Common myeloid progenitor, CD34-positive (primary cell): Measurements from ENCODE around the gene CNOT2.
"Not testable (repeated sequence)": the region's sequence is repeated elsewhere in the genome, so short reads cannot be mapped to it uniquely, and the experiment has no call there.

ENCODE experiments used
- CTCF ChIA-PET: fragments of 350-600 bp; sonication (Branson Sonifier 250); formaldehyde crosslinking; loops from one replicate; lab custom pipeline; 2021; ENCODE audit warnings: antibody characterized with exemption; lab: Charles Lee
- POLR2A ChIA-PET: fragments of 350-600 bp; sonication (Branson Sonifier 250); formaldehyde crosslinking; loops from one replicate; lab custom pipeline; 2021; ENCODE audit warnings: antibody characterized with exemption; lab: Charles Lee
- DNase-seq, 3 donors: peaks; one replicate each; pipeline versions ENCODE4 v3.0.0 to v3.0.0-alpha.2; 2013
- H3K27ac ChIP-seq, 2 experiments: 1 replicate in 1 of 2; 2 replicates in 1 of 2; pipeline ENCODE4 v1.7.0; 2013; ENCODE audit warnings: inconsistent platforms in 2 of 2, low read length in 2 of 2, mild to moderate bottlenecking in 2 of 2, low read depth in 1 of 2, moderate library complexity in 1 of 2; ENCODE audit not compliant: severe bottlenecking in 2 of 2, insufficient read depth in 1 of 2, poor library complexity in 1 of 2
- H3K27me3 ChIP-seq, 5 experiments: replicated peaks in 2 of 5; 1 replicate in 3 of 5; 2 replicates in 2 of 5; pipeline versions ENCODE4 v1.6.1 to v1.7.0; 2013; ENCODE audit warnings: low read length in 4 of 5, mild to moderate bottlenecking in 2 of 5, moderate library complexity in 2 of 5, inconsistent platforms in 1 of 5; ENCODE audit not compliant: insufficient read depth in 5 of 5, control insufficient read depth in 4 of 5
- H3K36me3 ChIP-seq, 4 experiments: 1 replicate in 2 of 4; 2 replicates in 2 of 4; pipeline versions ENCODE4 v1.6.1 to v1.7.0; 2013; ENCODE audit warnings: low read length in 3 of 4, control low read depth in 1 of 4, mild to moderate bottlenecking in 1 of 4; ENCODE audit not compliant: control insufficient read depth in 4 of 4, insufficient read depth in 4 of 4
- H3K4me1 ChIP-seq, 4 experiments: 1 replicate in 3 of 4; 2 replicates in 1 of 4; pipeline versions ENCODE4 v1.6.1 to v1.7.1; 2013; ENCODE audit warnings: low read length in 3 of 4, mild to moderate bottlenecking in 3 of 4, control low read depth in 1 of 4, inconsistent platforms in 1 of 4, moderate library complexity in 1 of 4; ENCODE audit not compliant: control insufficient read depth in 4 of 4, insufficient read depth in 4 of 4; ENCODE audit errors: control extremely low read depth in 1 of 4
- H3K4me3 ChIP-seq, 7 experiments: 1 replicate in 4 of 7; 2 replicates in 3 of 7; pipeline versions ENCODE4 v1.5.1 to v1.7.0; 2013; ENCODE audit warnings: mild to moderate bottlenecking in 7 of 7, low read length in 6 of 7, moderate library complexity in 6 of 7, inconsistent platforms in 2 of 7, low read depth in 2 of 7, control low read depth in 1 of 7; ENCODE audit not compliant: insufficient read depth in 4 of 7, control insufficient read depth in 1 of 7; ENCODE audit errors: extremely low read depth in 1 of 7
- H3K9me3 ChIP-seq, 5 experiments: 1 replicate in 4 of 5; 2 replicates in 1 of 5; pipeline versions ENCODE4 v1.6.1 to v1.7.1; 2013; ENCODE audit warnings: low read length in 4 of 5, mild to moderate bottlenecking in 2 of 5, inconsistent platforms in 1 of 5, low read depth in 1 of 5, moderate library complexity in 1 of 5; ENCODE audit not compliant: control insufficient read depth in 4 of 5, insufficient read depth in 2 of 5; ENCODE audit errors: control extremely low read depth in 1 of 5
- WGBS: methylation state at CpG from one replicate; pipeline ENCODE4 v1.1.5; 2013; ENCODE audit not compliant: insufficient coverage; 5-methylcytosine and 5-hydroxymethylcytosine counted together

Gene CNOT2

DNA sequence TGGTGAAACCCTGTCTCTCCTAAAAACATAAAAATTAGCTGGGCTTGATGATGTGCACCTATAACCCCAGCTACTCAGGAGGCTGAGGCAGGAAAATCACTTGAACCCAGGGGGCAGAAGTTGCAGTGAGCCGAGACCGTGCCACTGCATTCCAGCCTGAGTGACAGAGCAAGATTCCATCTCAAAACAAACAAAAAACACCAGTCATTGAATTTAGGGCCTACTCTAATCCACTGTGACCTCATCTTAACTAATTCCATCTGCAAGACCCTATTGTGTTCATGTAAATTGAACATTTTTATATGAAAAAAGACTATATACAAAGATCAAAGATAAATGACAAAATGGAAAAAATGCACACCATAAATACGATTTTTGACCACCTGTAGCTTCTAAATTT, 140.7 kb downstream of the CNOT2 start:
- H3K27ac ChIP-seq: no peak overlapping the region

DNA sequence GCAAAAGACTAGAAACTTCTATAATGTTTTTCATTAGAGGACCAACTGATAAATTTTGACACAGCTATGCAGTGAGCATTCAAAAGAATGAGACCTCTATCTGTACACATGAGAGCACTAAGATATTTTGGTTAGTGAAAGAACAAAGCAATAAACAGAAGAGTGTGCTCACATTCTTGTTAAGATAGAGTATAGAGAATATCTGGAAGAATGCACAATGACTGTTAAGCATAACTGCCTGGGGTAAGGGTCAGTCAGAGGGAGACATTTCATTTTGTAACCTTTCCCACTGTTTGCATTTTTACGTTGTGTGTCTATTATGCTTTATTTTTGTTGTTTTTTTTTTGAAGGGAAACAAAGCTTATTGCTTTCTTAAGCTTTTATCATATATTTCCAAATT, 143.5 kb downstream of the CNOT2 start:
- H3K4me1 ChIP-seq: no peaks in the 10 kb centered on the region
- H3K36me3 ChIP-seq: no peaks in the 10 kb centered on the region
- WGBS: no CpG with 5 or more reads among the region's 1 CpG
- no peaks in the 10 kb centered on the region for H3K27me3 ChIP-seq
- H3K9me3 ChIP-seq: peaks cover 0 to 12% (median 3%) of the 10 kb centered on the region in 5 experiments
- CTCF ChIA-PET: no interaction called here
- no peak overlapping the region for H3K27ac ChIP-seq
- H3K4me3 ChIP-seq: no peak overlapping the region
- no peak for DNase-seq
- POLR2A ChIA-PET: no interaction called here

More for the DNA sequence above, 140.7 kb downstream of the CNOT2 start:
- no peak for DNase-seq
- Histone ChIP-seq H3K27me3 (no peaks in the 10 kb centered on the region), H3K4me1 (no peaks in the 10 kb centered on the region), H3K9me3 (peaks cover 0 to 18% (median 0%) of the 10 kb centered on the region in 5 experiments), H3K36me3 (no peaks in the 10 kb centered on the region), H3K4me3 (no peak overlapping the region)
- 100% methylated on average over 1 of the region's 3 CpGs for whole genome bisulfite sequencing
- POLR2A ChIA-PET: no interaction called here
- CTCF ChIA-PET: no interaction called here

- peaks cover 0 to 12% (median 3%) of the 10 kb centered on the region in 5 experiments for H3K9me3 ChIP-seq
- WGBS: 100% methylated on average over 1 of the region's 2 CpGs
- ChIA-PET POLR2A (no interaction called here), CTCF (no interaction called here)
- H3K4me3 ChIP-seq: no peak overlapping the region
- H3K27ac ChIP-seq: no peak overlapping the region
- H3K36me3 ChIP-seq: no peaks in the 10 kb centered on the region
- H3K4me1 ChIP-seq: no peaks in the 10 kb centered on the region
- no peak for DNase-seq
- no peaks in the 10 kb centered on the region for H3K27me3 ChIP-seq
Measured at GRCh38 chr12:70389678-70390077, 146.4 kb downstream of the CNOT2 start.

GRCh38 chr12:70392631-70393030, 149.4 kb downstream of the CNOT2 start:
- DNase-seq, CTCF ChIA-PET, H3K4me3 ChIP-seq, H3K27ac ChIP-seq, H3K4me1 ChIP-seq, POLR2A ChIA-PET, H3K36me3 ChIP-seq, H3K27me3 ChIP-seq: not testable (repeated sequence)
- H3K9me3 ChIP-seq: peaks cover 0 to 12% (median 5%) of the 10 kb centered on the region in 5 experiments
- 100% methylated on average over 1 of the region's 1 CpG for WGBS

GRCh38 chr12:70393787-70394499, 150.7 kb downstream of the CNOT2 start:
- no peak for DNase-seq
- Histone ChIP-seq H3K27me3 (no peaks in the 10 kb centered on the region), H3K4me1 (no peaks in the 10 kb centered on the region), H3K36me3 (no peaks in the 10 kb centered on the region), H3K4me3 (no peak overlapping the region), H3K27ac (no peak overlapping the region), H3K9me3 (peaks cover 0 to 10% (median 5%) of the 10 kb centered on the region in 5 experiments)
- ChIA-PET CTCF (interaction anchor here (0.6 to 1.2 kb wide), 2 partner anchors 9 to 18 kb away, joined by 3 to 4 read pairs; no protein-coding TSS in a partner anchor), POLR2A (no interaction called here)
- 100% methylated on average over 1 of the region's 2 CpGs for WGBS

DNA sequence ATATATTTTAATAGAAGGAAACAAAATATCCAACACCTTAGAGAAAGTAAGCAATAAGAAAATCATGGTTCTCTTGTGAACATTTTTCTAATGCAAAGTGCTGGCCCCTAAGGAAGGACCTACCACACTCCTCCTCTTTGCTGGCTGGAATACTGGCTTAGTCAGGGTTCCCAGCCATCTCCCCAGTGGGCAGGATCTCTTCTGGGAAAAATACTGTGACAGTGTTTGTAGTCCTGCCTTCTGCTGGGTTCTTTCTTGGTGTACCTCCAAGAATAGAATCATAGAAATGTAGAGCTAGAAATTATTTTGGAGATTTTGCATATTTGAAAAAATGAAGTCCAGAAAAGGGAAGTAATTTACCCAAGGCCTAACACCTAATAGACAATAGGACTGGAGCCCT, 154.8 kb downstream of the CNOT2 start:
- H3K9me3 ChIP-seq: peaks cover 0 to 4% (median 0%) of the 10 kb centered on the region in 5 experiments
- DNase-seq: no peak
- peaks cover 0 to 10% (median 5%) of the 10 kb centered on the region in 4 experiments for H3K36me3 ChIP-seq
- no peak overlapping the region for H3K27ac ChIP-seq
- H3K27me3 ChIP-seq: no peaks in the 10 kb centered on the region
- no peak overlapping the region for H3K4me3 ChIP-seq
- POLR2A ChIA-PET: no interaction called here
- CTCF ChIA-PET: no interaction called here
- no peaks in the 10 kb centered on the region for H3K4me1 ChIP-seq

- H3K36me3 ChIP-seq: peaks cover 0 to 10% (median 5%) of the 10 kb centered on the region in 4 experiments
- DNase-seq: no peak
- no peak overlapping the region for H3K4me3 ChIP-seq
- H3K27me3 ChIP-seq: no peaks in the 10 kb centered on the region
- H3K27ac ChIP-seq: no peak overlapping the region
- ChIA-PET CTCF (no interaction called here), POLR2A (no interaction called here)
- WGBS: 88% methylated on average over 1 of the region's 3 CpGs
- H3K9me3 ChIP-seq: peaks cover 0 to 4% (median 0%) of the 10 kb centered on the region in 5 experiments
- H3K4me1 ChIP-seq: no peaks in the 10 kb centered on the region
Measured at GRCh38 chr12:70398862-70399261, 155.6 kb downstream of the CNOT2 start.
